Umbilical cord (tissue), 1 donor: ENCODE data around the gene PPP1R36. TPM values are rescaled to one million over a fixed set of nuclear protein-coding genes. Genes with fewer than 3 reads are reported as not detected.

Experiments
- total RNA-seq: library from RNA; depleted of rRNA; stranded (reverse); fragments of >200 nt; gene quantifications from one replicate; pipeline ENCODE4 v1.2.3, GENCODE V29; 2014; ENCODE audit warnings: low replicate concordance; ENCODE audit not compliant: insufficient read depth

Gene PPP1R36
- total RNA-seq, 1 donor from 2014 or later, result 4.1 TPM

Other genes starting within 250 kb of the PPP1R36 start
- 15.2 TPM for gene MTHFD1, start 161.6 kb upstream of the PPP1R36 start, total RNA-seq
- 16.6 TPM for gene AKAP5, start 84.5 kb upstream of the PPP1R36 start, total RNA-seq
- gene ZBTB25, start 46.1 kb upstream of the PPP1R36 start, total RNA-seq, result 11.8 TPM
- 82.3 TPM for gene ZBTB1, start 45.2 kb upstream of the PPP1R36 start, total RNA-seq
- 412 TPM for gene HSPA2, start 9.2 kb upstream of the PPP1R36 start, total RNA-seq
- gene PLEKHG3, start 154.5 kb downstream of the PPP1R36 start, total RNA-seq, result 90.0 TPM